ENCODE results near the gene FAM124A. TPM values are rescaled to one million over a fixed set of nuclear protein-coding genes. Genes with fewer than 3 reads are reported as not detected.

FAM124A gene
- total and polyA plus RNA-seq, 2 of the 8 experiments (the other 6 are each of a cell fraction or from before 2014, with no cell fraction given) = 40.7 to 49.9 TPM

DNA sequence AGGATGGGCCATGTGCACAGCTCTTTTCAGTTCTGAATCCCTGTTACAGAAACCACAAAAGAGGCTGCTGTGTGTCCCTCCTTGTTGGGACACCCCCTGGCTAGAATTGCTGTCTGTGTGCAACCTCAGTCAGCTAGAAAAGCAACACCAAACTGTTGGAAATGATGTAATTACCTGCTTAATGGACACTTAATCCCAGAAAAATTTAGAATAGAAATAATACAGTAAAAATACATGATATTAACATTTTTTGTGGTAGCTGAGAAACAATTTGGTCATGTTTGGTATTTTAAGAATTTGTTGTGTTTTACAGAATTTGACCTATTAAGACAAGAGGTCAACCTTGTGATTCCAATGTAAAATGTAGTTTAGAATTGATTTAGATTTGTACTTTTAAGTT, 46.8 kb downstream of the FAM124A start:
- Histone ChIP-seq H2AFZ (ENCODE audit: low read length) (no peak overlapping the region), H3K27me3 (replicated peaks in 1 of 4; ENCODE audit: control insufficient read depth in 3 of 4, extremely low read depth in 1 of 4, insufficient read depth in 3 of 4, low read length in 3 of 4) (no peaks in the 10 kb centered on the region), H2BK5ac (ENCODE audit: low read depth, low read length) (no peak overlapping the region), H4K20me1 (replicated peaks in 1 of 2; ENCODE audit: control insufficient read depth in 1 of 2, insufficient read depth in 2 of 2, low read length in 2 of 2) (peaks cover 2 to 6% of the 10 kb centered on the region in 2 experiments), H2BK120ac (replicated peaks; ENCODE audit: low read depth, low read length) (no peak overlapping the region), H3K36me3 (ENCODE audit: control insufficient read depth in 2 of 4, insufficient read depth in 4 of 4, low read length in 3 of 4) (peaks cover 2 to 25% (median 9%) of the 10 kb centered on the region in 4 experiments; a peak in 5 of 8 replicates), H2AK5ac (ENCODE audit: low read depth, low read length) (no peak overlapping the region), H3K23ac (ENCODE audit: insufficient read length) (no peak overlapping the region), H3K79me1 (ENCODE audit: low read depth, low read length) (peaks cover 11% of the 10 kb centered on the region; the same call in 1 of the 2 replicates), H3K9me3 (ENCODE audit: insufficient read depth in 2 of 2, low read depth in 1 of 2, low read length in 1 of 2) (no peaks in the 10 kb centered on the region), H2BK20ac (ENCODE audit: low read length) (no peak overlapping the region), H3K4me1 (replicated peaks in 1 of 4; ENCODE audit: control insufficient read depth in 3 of 4, insufficient read depth in 4 of 4, low read length in 3 of 4) (peaks cover 0 to 10% (median 1%) of the 10 kb centered on the region in 4 experiments; a peak in 3 of 7 replicates), H3K79me2 (ENCODE audit: control insufficient read depth in 1 of 2, insufficient read depth in 2 of 2, low read length in 2 of 2) (peaks cover 0 to 18% of the 10 kb centered on the region in 2 experiments; a peak in 1 of 4 replicates), H3K56ac (replicated peaks; ENCODE audit: insufficient read length, low read depth, low read length) (no peak overlapping the region), H4K8ac (ENCODE audit: extremely low read depth, insufficient read depth, low read length) (no peak overlapping the region), H3K9ac (replicated peaks in 1 of 4; ENCODE audit: extremely low read depth in 1 of 4, low read depth in 3 of 4, low read length in 3 of 4) (no peak overlapping the region), H4K91ac (replicated peaks; ENCODE audit: insufficient read length, low read length) (no peak overlapping the region), H3K4ac (replicated peaks; ENCODE audit: insufficient read length, low read depth, low read length) (no peak overlapping the region), H3K4me2 (ENCODE audit: insufficient read depth in 1 of 2, low read depth in 2 of 2, low read length in 2 of 2) (no peak overlapping the region), H4K5ac (ENCODE audit: insufficient read length, low read depth, low read length) (no peak overlapping the region), H3K18ac (ENCODE audit: extremely low read depth, low read length) (no peak overlapping the region; the same call in 1 of the 2 replicates), H3K4me3 (ENCODE audit: extremely low read depth in 1 of 4, insufficient read depth in 2 of 4, low read depth in 3 of 4, low read length in 4 of 4) (no peak overlapping the region), H3K23me2 (ENCODE audit: low read depth, low read length) (no peaks in the 10 kb centered on the region), H3K27ac (ENCODE audit: low read depth, low read length) (no peak overlapping the region), H2BK15ac (ENCODE audit: low read length) (no peak overlapping the region), H3K14ac (ENCODE audit: insufficient read length) (no peak overlapping the region), H2BK12ac (ENCODE audit: low read depth, low read length) (no peak overlapping the region)
- FAIRE-seq = no peak
- ChIA-PET POLR2A (ENCODE audit: partially characterized antibody) (interaction anchor here (0.5 to 1.3 kb wide), 3 partner anchors 9 to 135 kb away, joined by 3 read pairs; no protein-coding TSS in a partner anchor), CTCF (ENCODE audit: partially characterized antibody) (interaction anchor here (0.9 to 10.6 kb wide), 8 partner anchors 12 to 528 kb away, joined by 3 to 93 read pairs (median 4); no protein-coding TSS in a partner anchor)
- no peak for TF ChIP-seq BRCA1 (IDR thresholded peaks at IDR 0.05; ENCODE audit: low read depth, low read length)
- no peak for TF ChIP-seq MAX (IDR thresholded peaks at IDR 0.05)
- TF ChIP-seq YY1 (IDR thresholded peaks at IDR 0.05; ENCODE audit: low read depth, low read length) = no peak
- no peak for DNase-seq (ENCODE audit: low read depth in 1 of 2, low spot score in 2 of 2)

Data from H1 (cell line).